Measurements from ENCODE around the gene RYR3. TPM values are rescaled to one million over a fixed set of nuclear protein-coding genes. Genes with fewer than 3 reads are reported as not detected.

The RYR3 gene
- total RNA-seq, 1 donor from 2014 or later: 0.75 TPM

GRCh38 chr15:33754242-33754641 lies 443.5 kb downstream of the RYR3 start:
- TF ChIP-seq, protein P1, sequence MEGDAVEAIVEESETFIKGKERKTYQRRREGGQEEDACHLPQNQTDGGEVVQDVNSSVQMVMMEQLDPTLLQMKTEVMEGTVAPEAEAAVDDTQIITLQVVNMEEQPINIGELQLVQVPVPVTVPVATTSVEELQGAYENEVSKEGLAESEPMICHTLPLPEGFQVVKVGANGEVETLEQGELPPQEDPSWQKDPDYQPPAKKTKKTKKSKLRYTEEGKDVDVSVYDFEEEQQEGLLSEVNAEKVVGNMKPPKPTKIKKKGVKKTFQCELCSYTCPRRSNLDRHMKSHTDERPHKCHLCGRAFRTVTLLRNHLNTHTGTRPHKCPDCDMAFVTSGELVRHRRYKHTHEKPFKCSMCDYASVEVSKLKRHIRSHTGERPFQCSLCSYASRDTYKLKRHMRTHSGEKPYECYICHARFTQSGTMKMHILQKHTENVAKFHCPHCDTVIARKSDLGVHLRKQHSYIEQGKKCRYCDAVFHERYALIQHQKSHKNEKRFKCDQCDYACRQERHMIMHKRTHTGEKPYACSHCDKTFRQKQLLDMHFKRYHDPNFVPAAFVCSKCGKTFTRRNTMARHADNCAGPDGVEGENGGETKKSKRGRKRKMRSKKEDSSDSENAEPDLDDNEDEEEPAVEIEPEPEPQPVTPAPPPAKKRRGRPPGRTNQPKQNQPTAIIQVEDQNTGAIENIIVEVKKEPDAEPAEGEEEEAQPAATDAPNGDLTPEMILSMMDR (conservative IDR thresholded peaks at IDR 0.05; ENCODE audit: low read depth, low read length): no peak
- no peak overlapping the region for H3K4me3 ChIP-seq (ENCODE audit: low read depth, low read length)
- no peak for DNase-seq (ENCODE audit: low read depth)

DNA sequence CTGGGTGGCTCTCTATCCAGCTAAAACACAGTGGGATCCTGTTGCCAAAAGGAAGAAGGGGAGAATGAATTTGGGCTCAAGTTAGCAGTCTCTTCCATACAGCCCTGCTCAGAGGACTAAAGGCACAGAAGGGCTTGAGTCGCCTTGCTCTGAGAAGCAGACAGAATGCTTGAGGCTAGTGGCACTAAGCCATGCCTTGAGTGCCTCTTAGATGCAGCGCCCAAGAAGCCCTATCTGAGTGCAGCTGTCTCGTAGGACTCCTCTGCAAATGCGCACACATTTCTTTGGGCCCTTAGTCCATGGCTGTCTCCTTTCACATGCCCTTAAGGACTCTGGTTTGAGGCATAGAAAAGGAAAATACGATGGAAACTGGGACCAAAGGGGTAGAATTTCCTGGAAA lies 446.2 kb downstream of the RYR3 start:
- no peak overlapping the region for H3K4me3 ChIP-seq (ENCODE audit: low read depth, low read length)
- TF ChIP-seq, protein P1 (conservative IDR thresholded peaks at IDR 0.05; ENCODE audit: low read depth, low read length): no peak
- no peak for DNase-seq (ENCODE audit: low read depth)

GRCh38 chr15:33757516-33758232 lies 446.9 kb downstream of the RYR3 start:
- TF ChIP-seq, protein P1 (conservative IDR thresholded peaks at IDR 0.05; ENCODE audit: low read depth, low read length): no peak
- no peak for DNase-seq (ENCODE audit: low read depth)
- no peak overlapping the region for H3K4me3 ChIP-seq (ENCODE audit: low read depth, low read length)

DNA sequence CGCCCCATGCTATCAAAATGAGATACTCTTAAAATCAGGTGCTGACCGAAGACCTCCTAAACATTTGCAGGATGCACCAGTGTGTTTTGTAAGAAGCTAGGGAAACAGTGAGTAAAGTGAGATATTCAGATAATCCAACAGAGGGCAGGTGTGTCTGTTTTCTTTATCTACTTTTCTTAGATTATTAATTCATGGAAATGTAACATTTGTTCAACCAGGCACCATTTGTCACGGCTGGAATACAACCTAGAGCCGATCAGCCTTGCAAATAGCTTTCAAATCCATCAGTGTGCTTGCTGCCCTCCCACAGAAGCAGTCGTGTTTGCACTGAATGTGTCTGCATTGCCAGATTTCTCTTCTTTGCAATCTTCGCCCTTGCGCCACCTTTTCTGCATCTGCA lies 455.6 kb downstream of the RYR3 start:
- no peak overlapping the region for H3K4me3 ChIP-seq (ENCODE audit: low read depth, low read length)
- no peak for DNase-seq (ENCODE audit: low read depth)
- TF ChIP-seq, protein P1 (conservative IDR thresholded peaks at IDR 0.05; ENCODE audit: low read depth, low read length): peak; percentile 36

- DNase-seq (ENCODE audit: low read depth): no peak
- H3K4me3 ChIP-seq (ENCODE audit: low read depth, low read length): no peak overlapping the region
- TF ChIP-seq, protein P1 (conservative IDR thresholded peaks at IDR 0.05; ENCODE audit: low read depth, low read length): no peak
Observed at GRCh38 chr15:33768670-33769190, 458.0 kb downstream of the RYR3 start.

- TF ChIP-seq, protein P1 (conservative IDR thresholded peaks at IDR 0.05; ENCODE audit: low read depth, low read length): no peak
- no peak overlapping the region for H3K4me3 ChIP-seq (ENCODE audit: low read depth, low read length)
- no peak for DNase-seq (ENCODE audit: low read depth)
Observed at GRCh38 chr15:33773969-33774368, 463.2 kb downstream of the RYR3 start.

DNA sequence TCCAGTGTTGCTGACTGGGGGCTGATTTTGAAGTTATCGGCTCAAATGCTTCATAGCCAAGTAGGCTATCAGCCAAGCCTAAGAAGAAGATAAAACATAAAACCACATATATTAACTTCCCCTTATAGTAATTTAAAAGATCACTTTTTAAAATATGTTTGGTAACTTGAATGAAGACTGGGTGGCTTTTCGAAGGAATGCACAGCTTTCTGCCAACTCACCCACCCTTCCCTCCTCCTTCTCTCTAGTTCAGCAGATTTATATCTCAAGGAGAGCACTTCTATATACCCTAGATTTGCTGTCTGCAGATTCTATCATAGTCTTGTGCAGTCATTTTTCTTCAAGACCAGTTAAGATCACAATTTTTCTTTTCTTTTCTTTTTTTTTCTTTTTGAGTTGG lies 468.1 kb downstream of the RYR3 start:
- no peak for DNase-seq (ENCODE audit: low read depth)
- no peak overlapping the region for H3K4me3 ChIP-seq (ENCODE audit: low read depth, low read length)
- TF ChIP-seq, protein P1 (conservative IDR thresholded peaks at IDR 0.05; ENCODE audit: low read depth, low read length): no peak

All from epithelial cell of proximal tubule (primary cell).